GM19397 (cell line): ENCODE measurements around the gene ATG4D.

Source experiments
- ATAC-seq: cut with Tn5 transposase; IDR thresholded peaks from one replicate; pipeline ENCODE4 v1.9.1; 2021; ENCODE audit warnings: mild to moderate bottlenecking, moderate library complexity; ENCODE audit not compliant: unreplicated experiment

Gene ATG4D

GRCh38 chr19:10543420-10544241, at the start of gene ATG4D:
TSS of gene ATG4D (plus strand) at chr19:10543904. CDS start at chr19:10544091, 187 bp downstream.
- ATAC-seq: peak; percentile 82

- no peak for ATAC-seq
These were observed 46.3 kb upstream of the ATG4D start for GRCh38 chr19:10497371-10497770.

GRCh38 chr19:10499550-10500246, 44.0 kb upstream of the ATG4D start:
- no peak for ATAC-seq

DNA sequence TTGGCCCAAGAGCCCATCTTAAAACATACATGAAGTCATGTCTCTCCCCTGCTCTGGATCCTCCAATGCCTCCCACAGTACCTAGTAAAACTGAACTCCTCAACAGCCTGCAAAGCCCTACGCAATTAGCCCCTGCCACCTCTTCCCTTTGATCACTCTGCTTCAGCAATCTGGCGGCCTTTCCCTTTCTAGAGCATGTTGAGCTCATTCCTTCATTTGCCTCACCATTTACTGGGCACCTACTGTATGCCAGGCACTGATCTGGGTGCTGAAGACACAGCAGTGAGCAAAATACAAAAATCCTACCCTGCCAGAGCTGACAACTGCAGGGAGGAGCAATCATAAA, 43.5 kb upstream of the ATG4D start:
- ATAC-seq: no peak

DNA sequence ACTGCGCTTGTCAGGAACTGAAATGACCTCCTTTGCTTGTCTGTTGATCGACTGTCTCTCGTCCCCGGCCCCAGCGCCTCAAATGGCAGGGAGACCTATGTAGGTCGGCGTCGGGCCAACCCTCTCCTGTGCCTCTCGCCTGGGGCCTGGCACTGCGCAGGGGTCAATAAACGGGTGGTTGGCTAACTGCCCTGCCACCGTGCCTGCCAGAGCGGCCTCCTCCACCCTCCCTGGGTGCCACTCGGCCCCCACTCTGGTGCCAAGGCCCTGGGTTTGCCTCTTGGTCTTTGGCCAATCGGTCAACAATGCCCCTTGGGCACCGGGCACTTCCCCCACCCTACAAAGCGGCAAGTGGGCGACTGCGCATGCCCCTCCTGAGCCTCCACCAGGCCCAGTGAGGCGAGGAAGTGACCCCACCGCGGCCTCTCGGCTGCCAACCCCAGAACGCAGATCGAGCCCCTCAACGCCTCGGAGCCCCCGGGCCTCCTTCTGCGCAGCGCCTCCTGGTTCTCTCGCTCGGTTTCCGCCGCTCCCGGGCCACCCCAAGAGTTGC, 41.7 kb upstream of the ATG4D start:
- peak; percentile 39 for ATAC-seq

GRCh38 chr19:10502524-10503001, 41.1 kb upstream of the ATG4D start:
- ATAC-seq: peak; percentile 86

GRCh38 chr19:10503002-10503789, 40.5 kb upstream of the ATG4D start, which contains the start of gene KEAP1:
TSS of gene KEAP1 (minus strand) at chr19:10503356. CDS start at chr19:10500033, 3,323 bp downstream.
- ATAC-seq: peak; percentile 37

DNA sequence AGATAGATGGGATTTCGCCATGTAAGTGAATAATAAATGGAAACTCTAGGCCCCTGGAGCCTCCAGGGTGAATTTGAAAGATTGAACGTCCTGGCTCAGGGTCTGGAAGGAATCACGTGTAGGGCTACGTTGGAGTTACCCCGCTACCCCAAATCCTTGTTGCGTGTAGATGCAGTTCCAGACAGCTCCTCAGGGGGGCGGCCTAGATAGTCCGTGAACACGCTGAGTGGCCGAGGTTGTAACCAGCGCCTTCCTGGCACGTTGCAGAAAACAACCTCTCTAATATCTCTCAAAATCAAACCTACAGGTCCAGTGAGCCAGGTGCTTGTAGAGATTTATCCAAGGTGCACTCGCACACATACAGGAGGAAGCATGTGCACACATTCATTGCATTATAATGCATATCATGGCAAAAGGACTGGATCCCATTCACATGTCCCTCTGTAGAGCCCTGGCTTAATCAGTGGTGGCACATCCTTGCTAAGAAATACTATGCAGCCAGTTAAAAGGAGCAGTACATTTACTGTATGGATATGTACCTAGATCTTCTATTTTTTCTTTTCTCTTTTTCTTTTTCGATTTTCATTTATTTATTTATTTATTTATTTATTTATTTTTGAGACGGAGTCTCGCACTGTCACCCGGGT, 38.0 kb upstream of the ATG4D start:
- no peak for ATAC-seq

DNA sequence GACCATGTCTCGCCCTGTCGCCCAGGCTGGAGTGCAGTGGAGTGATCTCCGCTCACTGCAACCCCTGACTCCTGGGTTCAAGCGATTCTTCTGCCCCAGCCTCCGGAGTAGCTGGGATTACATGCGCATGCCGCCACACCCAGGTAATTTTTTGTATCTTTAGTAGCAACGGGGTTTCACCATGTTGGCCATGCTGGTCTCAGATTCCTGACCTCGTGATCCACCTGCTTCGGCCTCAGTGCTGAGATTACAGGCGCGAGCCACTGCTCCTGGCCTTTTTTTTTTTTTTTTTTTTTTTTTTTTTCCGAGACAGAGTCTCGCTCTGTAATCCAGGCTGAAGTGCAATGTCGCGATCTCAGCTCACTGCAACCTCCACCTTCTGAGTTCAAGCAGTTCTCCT, 35.7 kb upstream of the ATG4D start:
- no peak for ATAC-seq

GRCh38 chr19:10508707-10509106, 35.0 kb upstream of the ATG4D start:
- ATAC-seq: no peak

DNA sequence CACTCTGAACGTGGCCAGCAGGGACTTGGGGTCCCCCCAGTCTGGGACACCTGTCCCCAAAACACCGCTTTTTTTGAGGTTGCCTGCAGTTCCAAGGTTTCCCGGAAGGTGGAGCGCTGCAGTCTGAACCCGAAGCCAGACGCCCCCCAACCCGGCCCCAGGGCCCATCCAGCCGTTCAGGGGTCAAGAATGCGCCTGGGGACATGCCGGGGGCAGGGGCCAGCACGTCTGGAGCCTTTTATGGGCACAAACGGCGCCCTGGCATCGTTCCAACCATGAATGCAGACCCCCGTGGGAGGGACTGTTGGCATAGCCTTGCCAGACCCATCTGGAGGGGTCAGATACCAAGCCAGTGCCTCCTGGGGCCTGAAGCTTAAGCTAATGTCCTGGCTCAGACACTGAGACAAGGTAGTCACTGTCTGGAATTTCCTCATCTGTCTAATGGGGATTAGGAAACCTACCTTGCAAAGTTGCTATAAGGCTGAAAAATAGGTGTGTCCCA, 33.4 kb upstream of the ATG4D start:
- ATAC-seq: no peak

- ATAC-seq: no peak
These were observed 30.5 kb upstream of the ATG4D start for GRCh38 chr19:10513223-10513622.

DNA sequence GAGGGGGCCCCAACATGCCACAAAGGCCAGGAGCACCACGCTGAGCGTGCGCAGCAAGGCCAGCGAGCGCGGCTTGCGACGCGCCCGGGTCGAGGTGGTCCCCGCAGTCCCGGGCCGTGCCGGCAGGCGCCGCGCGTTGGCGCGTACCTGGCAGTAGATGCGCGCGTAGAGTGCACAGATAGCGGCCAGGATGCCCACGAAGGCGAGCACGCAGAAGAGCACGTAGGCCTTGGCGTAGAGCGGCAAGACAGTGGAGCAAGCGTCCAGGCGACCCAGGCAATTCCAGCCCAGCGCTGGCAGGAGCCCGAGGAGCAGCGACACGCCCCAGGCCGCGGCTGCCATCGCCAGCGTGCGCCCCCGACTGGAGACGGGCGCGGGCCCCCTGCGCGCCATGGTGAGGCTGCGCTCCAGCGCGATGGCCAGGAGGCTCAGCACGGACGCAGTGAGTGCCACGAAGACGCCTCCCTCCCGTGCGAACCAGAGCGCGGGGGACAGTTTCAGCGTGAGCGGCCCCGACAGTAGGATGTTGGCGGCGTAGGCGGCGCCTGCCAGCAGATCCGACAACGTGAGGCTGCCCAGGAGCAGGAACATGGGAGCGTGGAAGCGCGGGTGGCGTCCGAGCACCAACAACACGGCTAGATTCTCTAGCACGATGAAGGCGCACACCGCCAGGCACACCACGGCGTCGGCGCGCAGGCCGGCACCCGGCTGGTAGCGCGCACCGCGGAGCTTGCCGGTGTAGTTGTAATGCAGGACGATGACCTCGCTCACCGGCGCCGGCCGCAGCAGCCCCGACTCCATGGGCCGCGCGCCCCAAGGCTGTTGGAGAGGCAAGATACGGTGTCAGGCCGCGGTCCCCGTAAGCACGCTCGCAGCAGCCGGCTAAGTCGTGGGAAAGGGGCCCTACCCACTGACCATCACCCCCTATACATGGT, 29.2 kb upstream of the ATG4D start:
- no peak for ATAC-seq

GRCh38 chr19:10516064-10516385, 27.7 kb upstream of the ATG4D start:
- ATAC-seq: no peak

GRCh38 chr19:10516671-10517286, 26.9 kb upstream of the ATG4D start:
- no peak for ATAC-seq

DNA sequence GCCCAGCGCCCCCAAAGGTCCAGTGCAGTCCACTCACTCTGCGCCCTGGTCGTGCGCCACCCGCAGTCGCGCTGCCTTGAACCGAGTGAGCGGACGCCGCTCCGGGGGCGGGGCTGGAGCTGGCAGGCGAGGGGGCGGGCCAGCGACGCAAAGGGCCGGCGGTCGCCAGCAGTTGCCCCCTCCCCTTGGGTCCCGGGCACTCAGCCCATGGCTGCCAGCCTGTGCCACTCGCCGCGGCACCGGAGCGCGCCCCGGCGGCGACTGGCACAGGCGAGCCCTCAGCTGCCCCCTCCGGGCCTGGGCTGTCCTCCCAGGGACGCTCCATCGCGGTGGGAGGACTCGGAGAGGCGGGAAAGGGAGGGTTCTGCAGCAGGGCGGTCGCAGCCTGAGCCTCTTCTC, 26.3 kb upstream of the ATG4D start, which contains the start of gene S1PR5:
Gene S1PR5, minus strand, starts transcription at position 87 of the 399 bp plus-strand sequence. CDS start 2,436 bp downstream, outside the sequence.
- no peak for ATAC-seq

GRCh38 chr19:10517760-10518443, 25.8 kb upstream of the ATG4D start:
- ATAC-seq: no peak
